LNCAP (cell line): ENCODE measurements around the gene HAAO.

Experiments
- CTCF ChIP-seq: fragments of 450-650 bp; IDR thresholded peaks from 2 replicates; pipeline ENCODE4 v1.5.1; 2017; ENCODE audit warnings: mild to moderate bottlenecking

HAAO gene

DNA sequence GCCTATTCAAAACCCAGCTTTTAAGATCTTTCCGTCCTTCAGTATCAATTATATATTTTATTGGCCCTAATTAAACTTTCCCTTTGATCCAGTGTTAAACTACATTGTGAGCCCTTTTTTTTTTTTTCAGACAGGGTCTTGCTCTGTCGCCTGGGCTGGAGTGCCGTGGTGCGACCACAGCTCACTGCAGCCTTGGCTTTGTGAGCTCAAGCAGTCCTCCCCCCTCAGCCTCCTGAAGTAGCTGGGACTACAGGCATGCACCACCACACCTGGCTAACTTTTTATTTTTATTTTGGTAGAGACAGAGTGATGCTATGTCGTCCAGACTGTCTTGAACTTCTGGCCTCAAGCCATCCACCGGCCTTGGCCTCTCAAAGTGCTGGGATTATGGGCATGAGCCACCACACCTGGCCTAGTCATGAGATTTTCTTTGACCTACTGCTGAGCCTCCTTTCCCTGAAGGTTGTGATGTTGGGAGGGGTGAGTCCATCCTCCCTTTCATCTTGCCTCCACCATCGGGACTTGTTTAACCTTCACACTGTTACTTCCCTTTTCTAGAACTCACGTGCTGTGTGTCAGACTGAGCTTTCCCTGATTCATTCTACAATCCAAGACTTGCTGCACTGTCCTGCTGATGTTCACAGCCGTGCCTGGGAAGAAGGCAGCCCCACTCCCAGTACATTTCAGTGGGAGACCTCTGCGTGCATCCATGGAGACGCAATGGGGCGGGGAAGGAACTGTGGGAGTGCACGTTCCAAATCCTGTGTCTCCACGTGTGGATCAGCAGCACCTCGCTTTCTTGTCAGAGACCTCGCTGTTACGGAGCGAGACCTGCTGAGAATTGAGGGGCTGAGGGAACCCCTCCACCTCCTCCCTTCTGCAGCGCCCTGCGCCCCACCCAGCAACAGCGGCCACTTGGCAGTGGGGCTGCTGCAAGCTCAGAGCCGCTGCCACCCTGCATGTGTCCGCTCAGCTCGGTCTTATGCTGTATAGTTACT is 39.3 kb downstream of the HAAO start:
- TF ChIP-seq CTCF, result no peak

- TF ChIP-seq CTCF, result no peak
These were observed 40.1 kb downstream of the HAAO start for GRCh38 chr2:42752314-42752713.

GRCh38 chr2:42748840-42749239 is 43.5 kb downstream of the HAAO start:
- no peak for TF ChIP-seq CTCF

DNA sequence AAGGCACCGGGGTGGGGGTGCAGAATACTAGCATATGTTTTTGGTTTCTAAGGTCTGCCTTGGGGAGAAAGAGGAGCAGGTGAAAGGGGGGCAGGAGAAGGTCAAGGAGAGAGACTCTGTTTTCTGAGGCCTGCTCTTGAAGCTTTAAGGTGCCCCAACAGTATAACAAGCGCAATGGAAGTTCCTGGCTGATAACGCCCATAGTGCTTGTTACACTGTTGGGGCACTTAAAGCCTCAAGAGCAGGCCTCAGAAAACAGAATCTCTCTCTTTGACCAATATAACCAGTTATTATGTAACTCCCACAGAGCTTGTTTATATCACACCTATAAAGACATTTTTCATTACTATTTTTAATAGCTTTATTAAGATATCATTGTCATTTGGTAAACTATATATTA is 45.0 kb downstream of the HAAO start:
- no peak for TF ChIP-seq CTCF

GRCh38 chr2:42744545-42745082 is 47.8 kb downstream of the HAAO start:
- no peak for TF ChIP-seq CTCF

GRCh38 chr2:42743659-42743990 is 48.8 kb downstream of the HAAO start:
- no peak for TF ChIP-seq CTCF

GRCh38 chr2:42742740-42743658 is 49.4 kb downstream of the HAAO start:
- no peak for TF ChIP-seq CTCF
